ENCODE measurements around the gene CMSS1. TPM values are rescaled to one million over a fixed set of nuclear protein-coding genes. Genes with fewer than 3 reads are reported as not detected.

Gene CMSS1
- polyA plus RNA-seq, 2 of the 4 experiments (the other 2 are of a cell fraction) = 61.1 to 62.9 TPM

DNA sequence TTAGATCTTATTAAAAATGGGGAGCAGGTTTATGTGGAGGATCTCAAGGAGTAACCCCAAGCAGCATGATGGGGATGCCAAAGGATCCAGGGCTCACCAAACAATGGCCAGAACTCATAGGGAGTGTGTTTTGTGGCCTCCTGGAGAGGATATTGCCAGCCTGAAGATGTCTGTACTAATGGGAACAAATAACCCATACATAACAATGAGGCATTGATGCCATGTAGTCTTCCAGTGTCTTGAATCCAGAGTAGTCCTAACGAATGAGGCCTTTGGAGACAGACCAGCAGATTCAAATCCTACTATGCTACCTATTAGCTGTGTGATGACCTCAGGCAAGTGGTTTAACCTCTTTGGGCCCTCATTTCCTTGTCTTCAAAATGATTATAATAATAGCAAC, 45.0 kb upstream of the CMSS1 start:
- CTCF ChIA-PET = no interaction called here
- Histone ChIP-seq H3K9me3 (no peaks in the 10 kb centered on the region), H3K4me3 (no peak overlapping the region), H3K27ac (no peak overlapping the region), H3K4me1 (no peaks in the 10 kb centered on the region), H3K4me2 (no peak overlapping the region)
- WGBS (ENCODE audit: missing lambda C conversion rate) = 20% methylated on average over 1 of the region's 1 CpG
- DNase-seq (ENCODE audit: low read depth in 1 of 2, low spot score in 1 of 2) (no peak), ATAC-seq (no peak), FAIRE-seq (no peak)
- TF ChIP-seq, protein P1, sequence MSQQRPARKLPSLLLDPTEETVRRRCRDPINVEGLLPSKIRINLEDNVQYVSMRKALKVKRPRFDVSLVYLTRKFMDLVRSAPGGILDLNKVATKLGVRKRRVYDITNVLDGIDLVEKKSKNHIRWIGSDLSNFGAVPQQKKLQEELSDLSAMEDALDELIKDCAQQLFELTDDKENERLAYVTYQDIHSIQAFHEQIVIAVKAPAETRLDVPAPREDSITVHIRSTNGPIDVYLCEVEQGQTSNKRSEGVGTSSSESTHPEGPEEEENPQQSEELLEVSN (IDR thresholded peaks at IDR 0.05; ENCODE audit: borderline replicate concordance, low read depth) = no peak
- TF ChIP-seq HEYL (CRISPR knock-in tag; IDR thresholded peaks at IDR 0.05) = no peak
- TF ChIP-seq, protein P2, sequence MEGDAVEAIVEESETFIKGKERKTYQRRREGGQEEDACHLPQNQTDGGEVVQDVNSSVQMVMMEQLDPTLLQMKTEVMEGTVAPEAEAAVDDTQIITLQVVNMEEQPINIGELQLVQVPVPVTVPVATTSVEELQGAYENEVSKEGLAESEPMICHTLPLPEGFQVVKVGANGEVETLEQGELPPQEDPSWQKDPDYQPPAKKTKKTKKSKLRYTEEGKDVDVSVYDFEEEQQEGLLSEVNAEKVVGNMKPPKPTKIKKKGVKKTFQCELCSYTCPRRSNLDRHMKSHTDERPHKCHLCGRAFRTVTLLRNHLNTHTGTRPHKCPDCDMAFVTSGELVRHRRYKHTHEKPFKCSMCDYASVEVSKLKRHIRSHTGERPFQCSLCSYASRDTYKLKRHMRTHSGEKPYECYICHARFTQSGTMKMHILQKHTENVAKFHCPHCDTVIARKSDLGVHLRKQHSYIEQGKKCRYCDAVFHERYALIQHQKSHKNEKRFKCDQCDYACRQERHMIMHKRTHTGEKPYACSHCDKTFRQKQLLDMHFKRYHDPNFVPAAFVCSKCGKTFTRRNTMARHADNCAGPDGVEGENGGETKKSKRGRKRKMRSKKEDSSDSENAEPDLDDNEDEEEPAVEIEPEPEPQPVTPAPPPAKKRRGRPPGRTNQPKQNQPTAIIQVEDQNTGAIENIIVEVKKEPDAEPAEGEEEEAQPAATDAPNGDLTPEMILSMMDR (IDR thresholded peaks at IDR 0.05) = no peak
- TF ChIP-seq NFE2L2 (conservative IDR thresholded peaks at IDR 0.05; ENCODE audit: low read length) = no peak
- TF ChIP-seq, protein P3, sequence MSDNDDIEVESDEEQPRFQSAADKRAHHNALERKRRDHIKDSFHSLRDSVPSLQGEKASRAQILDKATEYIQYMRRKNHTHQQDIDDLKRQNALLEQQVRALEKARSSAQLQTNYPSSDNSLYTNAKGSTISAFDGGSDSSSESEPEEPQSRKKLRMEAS (IDR thresholded peaks at IDR 0.05) = no peak
- TF ChIP-seq MYC (IDR thresholded peaks at IDR 0.05; ENCODE audit: borderline replicate concordance, low read length) = no peak
- TF ChIP-seq NR3C1 (IDR thresholded peaks at IDR 0.05) = no peak
- POLR2A ChIA-PET = no interaction called here

DNA sequence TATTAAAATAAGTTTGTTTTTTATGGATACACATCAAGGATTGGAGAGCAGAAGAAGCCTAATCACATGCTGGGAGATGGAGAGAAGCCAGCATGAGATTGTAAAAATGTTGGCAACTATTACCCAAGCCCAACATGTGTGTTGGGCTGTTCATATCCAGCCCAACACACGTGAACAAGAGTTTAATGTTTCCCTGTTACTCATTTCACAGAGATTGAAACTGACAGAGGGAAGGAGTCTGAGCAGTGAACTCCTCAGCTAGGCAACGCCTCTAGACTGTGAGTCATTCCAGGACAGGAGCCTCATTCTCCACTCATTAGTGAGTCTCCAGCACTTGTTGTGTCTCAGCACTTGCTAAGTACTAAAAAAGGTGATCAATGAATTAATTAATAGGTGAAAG, 43.2 kb upstream of the CMSS1 start:
- ChIA-PET CTCF (no interaction called here), POLR2A (no interaction called here)
- ATAC-seq (peak in 1 of 2 experiments; percentile 52; a peak in 1 of 6 replicates), DNase-seq (ENCODE audit: low read depth in 1 of 2, low spot score in 1 of 2) (no peak), FAIRE-seq (no peak)
- Histone ChIP-seq H3K4me3 (no peak overlapping the region), H3K4me2 (no peak overlapping the region), H3K9me3 (no peaks in the 10 kb centered on the region), H3K27ac (no peak overlapping the region), H3K4me1 (no peaks in the 10 kb centered on the region)
- 4% methylated on average over 2 of the region's 2 CpGs for WGBS (ENCODE audit: missing lambda C conversion rate)
- no peak for TF ChIP-seq CEBPB (IDR thresholded peaks at IDR 0.05)
- no peak for TF ChIP-seq GATA3 (IDR thresholded peaks at IDR 0.05; ENCODE audit: borderline replicate concordance)
- TF ChIP-seq POLR2AphosphoS2 (conservative IDR thresholded peaks at IDR 0.05; ENCODE audit: low read length) = no peak
- TF ChIP-seq MAFK (IDR thresholded peaks at IDR 0.05; ENCODE audit: partially characterized antibody) = no peak
- TF ChIP-seq EHF (CRISPR knock-in tag; IDR thresholded peaks at IDR 0.05) = no peak
- TF ChIP-seq NFE2L2 (conservative IDR thresholded peaks at IDR 0.05; ENCODE audit: low read length) = no peak
- no peak for TF ChIP-seq FOSL2 (IDR thresholded peaks at IDR 0.05)
- TF ChIP-seq FOSL2 (CRISPR knock-in tag; IDR thresholded peaks at IDR 0.05) = no peak
- no peak for TF ChIP-seq TFCP2L1 (CRISPR knock-in tag; IDR thresholded peaks at IDR 0.05)
- no peak for TF ChIP-seq EP300 (IDR thresholded peaks at IDR 0.05)
- TF ChIP-seq, protein P4, sequence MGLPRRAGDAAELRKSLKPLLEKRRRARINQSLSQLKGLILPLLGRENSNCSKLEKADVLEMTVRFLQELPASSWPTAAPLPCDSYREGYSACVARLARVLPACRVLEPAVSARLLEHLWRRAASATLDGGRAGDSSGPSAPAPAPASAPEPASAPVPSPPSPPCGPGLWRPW (IDR thresholded peaks at IDR 0.05) = no peak
- no peak for TF ChIP-seq CHD2 (IDR thresholded peaks at IDR 0.05; ENCODE audit: low read length, partially characterized antibody)
- no peak for TF ChIP-seq FOSB (CRISPR knock-in tag; IDR thresholded peaks at IDR 0.05)
- TF ChIP-seq CBX2 (IDR thresholded peaks at IDR 0.05; ENCODE audit: borderline replicate concordance, low read depth) = no peak
- no peak for TF ChIP-seq EHMT2 (IDR thresholded peaks at IDR 0.05; ENCODE audit: low read depth)
- TF ChIP-seq RNF2 (IDR thresholded peaks at IDR 0.05; ENCODE audit: borderline replicate concordance, low read depth) = no peak
- TF ChIP-seq RFX5 (IDR thresholded peaks at IDR 0.05) = no peak
- TF ChIP-seq, protein P3 (IDR thresholded peaks at IDR 0.05) = no peak

All from A549 (cell line).